Endothelial cell of umbilical vein (primary cell): ENCODE measurements around the gene TMEM120A.

Experiments used
- EZH2 ChIP-seq: IDR thresholded peaks from 2 replicates; pipeline ENCODE4 v1.6.1; 2012; ENCODE audit warnings: borderline replicate concordance, low read depth, mild to moderate bottlenecking, moderate library complexity, low read length, inconsistent platforms; ENCODE audit not compliant: severe bottlenecking
- POLR2A ChIP-seq: IDR thresholded peaks from 2 replicates; pipeline ENCODE4 v1.6.1; 2012; ENCODE audit warnings: low read depth, mild to moderate bottlenecking, control low read depth, low read length
- TF ChIP-seq, protein P1 (sequence below), 2 donors: IDR thresholded peaks; 1 replicate in 1 of 2; 2 replicates in 1 of 2; pipeline ENCODE4 v1.5.1; 2011; ENCODE audit warnings: low read length in 2 of 2, mild to moderate bottlenecking in 2 of 2, moderate library complexity in 2 of 2, control low read depth in 1 of 2, inconsistent platforms in 1 of 2, low read depth in 1 of 2; ENCODE audit not compliant: insufficient read depth in 1 of 2; ENCODE audit errors: extremely low read depth in 1 of 2

DNA sequence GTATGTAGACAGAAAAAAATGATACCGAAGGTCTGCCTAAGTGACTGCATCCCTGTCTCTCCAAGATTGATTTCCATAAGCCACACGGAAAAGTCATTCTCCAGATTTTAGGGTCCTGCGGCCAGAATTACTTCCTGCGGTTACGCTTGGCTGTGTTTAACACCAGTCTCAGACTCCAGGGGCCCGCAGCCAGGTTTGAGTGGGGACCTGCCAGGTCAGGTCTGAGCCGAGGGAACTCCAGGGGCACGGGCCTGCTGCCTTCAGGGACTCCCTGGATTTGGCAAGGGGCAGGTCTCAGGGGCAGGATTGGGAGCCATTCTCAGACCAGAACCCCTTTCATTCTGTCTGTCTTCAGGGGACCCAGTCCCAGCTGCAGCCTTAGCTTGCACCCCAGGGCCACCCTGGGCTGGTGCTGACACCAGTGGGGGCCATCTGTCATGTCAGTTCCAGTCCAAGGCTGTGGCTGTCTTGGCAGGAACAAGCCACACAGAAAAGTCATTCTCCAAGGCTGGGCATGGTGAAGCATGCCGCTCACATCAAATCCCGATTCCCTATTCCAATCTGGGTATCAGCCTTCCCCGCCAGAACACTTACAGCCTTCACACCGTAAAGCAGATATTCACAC lies 39.0 kb downstream of the TMEM120A start:
- TF ChIP-seq, protein P1, sequence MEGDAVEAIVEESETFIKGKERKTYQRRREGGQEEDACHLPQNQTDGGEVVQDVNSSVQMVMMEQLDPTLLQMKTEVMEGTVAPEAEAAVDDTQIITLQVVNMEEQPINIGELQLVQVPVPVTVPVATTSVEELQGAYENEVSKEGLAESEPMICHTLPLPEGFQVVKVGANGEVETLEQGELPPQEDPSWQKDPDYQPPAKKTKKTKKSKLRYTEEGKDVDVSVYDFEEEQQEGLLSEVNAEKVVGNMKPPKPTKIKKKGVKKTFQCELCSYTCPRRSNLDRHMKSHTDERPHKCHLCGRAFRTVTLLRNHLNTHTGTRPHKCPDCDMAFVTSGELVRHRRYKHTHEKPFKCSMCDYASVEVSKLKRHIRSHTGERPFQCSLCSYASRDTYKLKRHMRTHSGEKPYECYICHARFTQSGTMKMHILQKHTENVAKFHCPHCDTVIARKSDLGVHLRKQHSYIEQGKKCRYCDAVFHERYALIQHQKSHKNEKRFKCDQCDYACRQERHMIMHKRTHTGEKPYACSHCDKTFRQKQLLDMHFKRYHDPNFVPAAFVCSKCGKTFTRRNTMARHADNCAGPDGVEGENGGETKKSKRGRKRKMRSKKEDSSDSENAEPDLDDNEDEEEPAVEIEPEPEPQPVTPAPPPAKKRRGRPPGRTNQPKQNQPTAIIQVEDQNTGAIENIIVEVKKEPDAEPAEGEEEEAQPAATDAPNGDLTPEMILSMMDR (IDR thresholded peaks at IDR 0.05; ENCODE audit: extremely low read depth in 1 of 2, insufficient read depth in 1 of 2, low read depth in 1 of 2, low read length in 2 of 2), result no peak
- no peak for TF ChIP-seq EZH2
- no peak for TF ChIP-seq POLR2A
